SK-MEL-5 (cell line): ENCODE data around the gene FAM151A. TPM values are rescaled to one million over a fixed set of nuclear protein-coding genes. Genes with fewer than 3 reads are reported as not detected.

Source experiments
- DNase-seq: peaks from one replicate; pipeline ENCODE4 v3.0.0-alpha.2; 2016; ENCODE audit warnings: low read depth, low spot score
- in situ Hi-C: cut with HindIII; loops from 2 replicates; pipeline ENCODE4 v1.10.0; 2016; ENCODE audit warnings: low sequenced_read_pairs, high pct_unique_total_duplicates, low pct_unique_long_range_greater_than_20kb
- total RNA-seq: library from RNA; depleted of rRNA; stranded (reverse); fragments of >200 nt; shearing (Covaris generic); gene quantifications from 2 replicates; pipeline ENCODE4 v1.2.3, GENCODE V29; 2014

Gene FAM151A
- total RNA-seq, 1 experiment from 2014 or later = not detected

DNA sequence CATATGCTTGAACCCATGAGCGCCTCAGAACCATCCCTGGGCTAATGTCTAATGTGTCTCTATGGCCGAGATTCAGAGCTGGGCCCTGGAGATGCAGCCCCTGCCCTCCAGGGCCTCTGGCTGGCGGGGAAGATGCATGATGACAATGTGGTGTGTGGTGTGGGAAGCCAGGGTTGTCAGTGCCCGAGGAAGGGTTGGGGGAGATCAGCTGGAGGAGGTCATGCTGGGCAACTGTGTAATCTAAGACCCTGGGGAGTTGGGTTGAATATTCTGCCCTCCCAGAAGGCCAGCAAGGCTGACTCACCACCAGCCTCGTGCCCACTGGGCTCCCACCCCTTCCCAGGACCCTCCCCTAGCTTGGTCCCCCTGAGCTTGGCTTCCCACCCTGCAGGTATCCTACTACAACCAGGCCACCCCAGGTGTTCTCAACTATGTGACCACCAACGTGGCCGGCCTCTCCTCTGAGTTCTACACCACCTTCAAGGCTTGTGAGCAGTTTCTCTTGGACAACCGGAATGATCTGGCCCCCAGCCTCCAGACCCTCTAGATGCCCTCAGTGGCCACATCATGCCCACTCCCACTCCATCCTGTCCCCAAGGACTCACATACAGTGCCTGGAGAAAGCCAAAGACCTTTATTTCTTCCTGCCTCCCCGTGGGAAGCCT lies 14.6 kb downstream of the FAM151A start:
- in situ Hi-C loops = no loop called here
- DNase-seq = no peak

- DNase-seq = no peak
- in situ Hi-C loops = no loop called here
Observed at GRCh38 chr1:54607821-54608565, 15.3 kb downstream of the FAM151A start.

DNA sequence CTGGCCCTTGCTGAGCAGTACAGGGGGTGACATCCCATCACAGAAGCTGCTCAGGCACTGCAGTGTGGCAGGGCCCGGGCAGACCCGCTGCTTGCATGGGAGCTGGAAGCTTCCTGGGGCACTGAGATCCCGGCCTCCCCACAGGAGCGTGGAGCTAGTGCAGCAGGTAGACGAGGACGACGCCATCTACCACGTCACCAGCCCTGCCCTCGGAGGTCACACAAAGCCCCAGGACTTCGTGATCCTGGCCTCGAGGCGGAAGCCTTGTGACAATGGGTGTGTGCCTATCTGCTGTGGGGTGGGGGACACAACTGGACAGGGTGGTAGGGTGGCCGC lies 16.4 kb downstream of the FAM151A start:
- in situ Hi-C loops = no loop called here
- no peak for DNase-seq

- in situ Hi-C loops = no loop called here
Observed at GRCh38 chr1:54606096-54606989, 17.0 kb downstream of the FAM151A start.

GRCh38 chr1:54604572-54605370 lies 18.6 kb downstream of the FAM151A start:
- in situ Hi-C loops = no loop called here
- DNase-seq = no peak

More at GRCh38 chr1:54606096-54606989, 17.0 kb downstream of the FAM151A start:
- no peak for DNase-seq

- in situ Hi-C loops = no loop called here
- DNase-seq = no peak
Observed at GRCh38 chr1:54604051-54604450, 19.3 kb downstream of the FAM151A start.

DNA sequence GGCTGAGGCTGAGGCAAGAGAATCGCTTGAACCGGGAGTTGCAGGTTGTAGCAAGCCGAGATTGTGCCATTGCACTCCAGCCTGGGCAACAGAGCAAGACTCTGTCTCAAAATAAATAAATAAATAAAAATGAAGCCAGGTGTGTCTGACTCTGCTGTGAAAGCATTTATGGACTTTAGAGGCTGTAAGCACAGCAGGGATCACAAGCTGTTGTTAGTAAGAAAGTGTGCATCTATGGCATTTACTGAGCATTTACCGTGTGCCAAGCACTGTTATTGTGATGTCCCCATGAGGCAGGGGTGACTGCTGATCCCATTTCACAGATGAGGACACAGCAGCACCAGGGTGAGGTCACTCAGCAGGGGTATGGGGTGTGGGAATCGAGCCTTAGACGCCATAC lies 20.1 kb downstream of the FAM151A start:
- in situ Hi-C loops = no loop called here
- no peak for DNase-seq

- in situ Hi-C loops = no loop called here
- DNase-seq = no peak
Observed at GRCh38 chr1:54602554-54602953, 20.8 kb downstream of the FAM151A start.

DNA sequence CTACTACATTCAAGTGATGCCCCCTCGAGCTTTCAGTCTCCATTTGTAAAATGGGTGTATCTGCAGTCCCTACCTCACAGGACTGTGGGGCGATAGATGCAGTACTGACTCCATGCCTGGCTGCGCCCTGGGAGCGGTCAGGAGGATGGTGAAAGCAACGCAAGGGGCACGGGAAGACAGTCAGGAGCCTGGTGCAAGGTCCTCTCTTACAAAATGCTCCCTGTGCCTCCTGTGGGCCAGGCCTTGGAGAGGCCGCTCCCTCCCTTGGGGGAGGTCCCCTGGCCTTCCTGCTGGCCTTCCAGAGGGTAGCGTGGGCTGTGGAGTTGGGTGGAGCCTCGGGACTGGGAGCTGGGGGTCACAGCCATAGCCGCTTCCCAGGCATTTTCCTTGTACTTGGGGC lies 21.6 kb downstream of the FAM151A start:
- in situ Hi-C loops = no loop called here
- DNase-seq = no peak

DNA sequence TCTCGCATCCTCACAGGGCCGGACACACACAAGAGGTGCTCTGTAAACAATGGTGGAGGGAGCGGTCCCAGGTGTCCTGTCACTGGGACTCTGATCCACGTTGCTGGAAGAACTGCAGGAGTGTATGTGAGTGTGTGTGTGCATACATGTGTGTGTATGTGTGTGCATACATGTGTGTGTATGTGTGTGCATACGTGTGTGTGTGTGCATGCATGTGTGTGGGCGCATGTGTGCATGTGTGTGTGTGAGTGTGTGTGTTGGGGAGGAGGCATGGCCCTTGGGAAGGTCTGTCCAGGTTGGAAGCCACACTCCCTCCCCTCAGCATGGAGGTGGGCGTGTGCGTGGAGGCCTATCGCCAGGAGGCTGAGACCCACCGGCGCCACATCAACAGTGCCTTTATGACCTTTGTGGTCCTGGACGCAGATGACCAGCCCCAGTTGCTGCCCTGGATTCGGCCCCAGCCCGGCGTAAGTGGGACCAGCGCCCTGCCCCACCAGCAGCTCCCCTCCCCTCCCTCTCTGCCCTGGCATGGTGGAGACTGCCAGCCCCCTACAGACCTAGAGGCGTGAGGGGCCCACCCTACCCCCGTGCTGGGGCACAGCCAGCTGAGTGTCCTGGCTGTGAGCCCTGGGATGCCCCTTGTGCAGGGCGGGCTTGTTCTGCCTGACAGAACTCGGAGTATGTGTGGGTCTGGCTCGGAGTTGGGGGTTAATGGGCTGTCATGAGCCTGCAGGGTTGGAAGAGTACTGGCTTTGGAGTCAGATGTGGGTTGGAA lies 22.2 kb downstream of the FAM151A start:
- DNase-seq = no peak
- in situ Hi-C loops = no loop called here

- in situ Hi-C loops = no loop called here
- no peak for DNase-seq
Observed at GRCh38 chr1:54599211-54599823, 24.0 kb downstream of the FAM151A start.

GRCh38 chr1:54597455-54598030 lies 25.8 kb downstream of the FAM151A start:
- DNase-seq = no peak
- in situ Hi-C loops = no loop called here

- in situ Hi-C loops = no loop called here
- DNase-seq = no peak
Observed at GRCh38 chr1:54596756-54597155, 26.6 kb downstream of the FAM151A start.

DNA sequence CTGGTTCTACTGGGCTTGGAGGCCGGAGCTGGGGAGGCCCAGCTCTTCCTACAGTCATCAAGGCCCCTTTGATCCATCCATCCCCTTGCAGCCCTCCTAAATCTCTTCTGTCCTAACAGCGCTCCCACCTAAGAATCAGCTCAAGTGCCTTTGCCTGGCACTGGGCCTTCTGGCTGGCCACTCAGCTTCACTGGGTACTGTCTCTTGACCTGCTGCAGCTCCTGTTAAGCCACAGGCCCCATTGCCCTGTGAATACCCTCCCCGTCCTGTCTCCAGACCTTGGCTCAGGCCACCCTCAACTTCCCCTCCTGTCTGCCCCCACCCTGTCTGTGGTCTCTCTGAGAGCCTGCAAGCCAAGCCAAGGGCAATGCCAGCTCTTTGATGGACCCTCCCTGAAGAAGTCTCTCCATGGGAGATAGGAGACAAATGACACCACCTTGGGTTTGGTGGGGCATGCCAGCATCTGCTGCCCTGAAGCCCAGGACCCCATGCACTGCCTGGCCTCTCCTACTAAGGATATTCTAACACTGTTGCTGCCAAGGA lies 27.3 kb downstream of the FAM151A start:
- in situ Hi-C loops = no loop called here
- no peak for DNase-seq

DNA sequence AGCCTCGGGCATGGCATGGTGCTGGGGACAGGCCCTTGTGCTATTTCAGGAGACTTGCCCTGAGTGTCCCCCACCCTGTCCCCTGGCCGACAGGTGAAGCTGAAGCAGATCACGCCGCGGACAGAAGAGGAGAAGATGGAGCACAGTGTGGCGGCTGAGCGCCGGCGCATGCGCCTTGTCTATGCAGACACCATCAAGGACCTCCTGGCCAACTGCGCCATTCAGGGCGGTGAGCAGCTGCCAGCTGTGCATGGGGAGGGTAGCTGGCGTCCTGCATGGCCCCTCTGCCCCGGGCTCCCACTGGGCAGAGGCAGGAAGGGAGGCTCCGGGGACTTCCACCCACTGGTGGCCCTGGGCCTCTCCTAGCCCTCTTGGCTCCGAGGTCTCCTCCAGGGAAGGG lies 28.9 kb downstream of the FAM151A start:
- in situ Hi-C loops = no loop called here

GRCh38 chr1:54593571-54594160 lies 29.7 kb downstream of the FAM151A start:
- no peak for DNase-seq
- in situ Hi-C loops = no loop called here

More for the DNA sequence above, 28.9 kb downstream of the FAM151A start:
- DNase-seq = no peak
